Measurements from ENCODE around the gene MX1. TPM values are rescaled to one million over a fixed set of nuclear protein-coding genes. Genes with fewer than 3 reads are reported as not detected.

MX1 gene
- total RNA-seq: 6.1 and 8.8 TPM in 2 replicates

GRCh38 chr21:41425954-41426675, at the start of gene MX1:
TSS of gene MX1 (plus strand) at chr21:41426239. CDS start at chr21:41432071, 5,832 bp downstream.

GRCh38 chr21:41507521-41508414, 81.7 kb downstream of the MX1 start, which contains the start of gene TMPRSS2:
TSS of gene TMPRSS2 (minus strand) at chr21:41508158. CDS start at chr21:41498133, 10,025 bp downstream.

Other genes starting within 250 kb of the MX1 start
- gene FAM3B, start 109.4 kb upstream of the MX1 start, total RNA-seq: not detected in 2 replicates
- gene MX2, start 64.2 kb upstream of the MX1 start, total RNA-seq: 1.8 and 3.6 TPM in 2 replicates
- gene TMPRSS2, start 81.9 kb downstream of the MX1 start, total RNA-seq: not detected in 2 replicates